ENCODE measurements around the gene TXNL1. TPM values are rescaled to one million over a fixed set of nuclear protein-coding genes. Genes with fewer than 3 reads are reported as not detected.

Gene TXNL1
- total and polyA plus RNA-seq, 2 donors (not counting 1 experiment from before 2014, with no cell fraction given), result 25.4 to 103 TPM

GRCh38 chr18:56662902-56663301 lies 24.5 kb upstream of the TXNL1 start:
- Histone ChIP-seq H4K20me1 (ENCODE audit: control insufficient read depth, extremely low read depth, insufficient read depth, low read length) (no peaks in the 10 kb centered on the region), H2AFZ (ENCODE audit: low read length) (no peak overlapping the region), H3K9ac (ENCODE audit: insufficient read depth, low read length) (no peak overlapping the region), H3K36me3 (ENCODE audit: control insufficient read depth, insufficient read depth, low read length) (no peaks in the 10 kb centered on the region), H3K9me3 (ENCODE audit: control insufficient read depth, insufficient read depth, low read depth, low read length) (no peaks in the 10 kb centered on the region), H3K27me3 (ENCODE audit: control insufficient read depth, insufficient read depth, low read length) (no peaks in the 10 kb centered on the region), H3K27ac (ENCODE audit: insufficient read depth, low read length) (no peak overlapping the region), H3K4me2 (ENCODE audit: extremely low read depth, insufficient read depth, low read length) (no peak overlapping the region), H3K4me1 (ENCODE audit: control insufficient read depth, extremely low read depth, insufficient read depth, low read length) (no peaks in the 10 kb centered on the region), H3K4me3 (replicated peaks in 1 of 4; ENCODE audit: control extremely low read depth in 1 of 4, insufficient read depth in 1 of 4, low read depth in 3 of 4, low read length in 4 of 4) (no peak overlapping the region), H3K79me2 (ENCODE audit: control insufficient read depth, insufficient read depth, low read length) (peaks cover 4% of the 10 kb centered on the region)
- no peak for TF ChIP-seq CTCF (conservative IDR thresholded peaks at IDR 0.05 in 1 of 2, IDR thresholded peaks at IDR 0.05 in 1 of 2; ENCODE audit: low read depth in 1 of 2, low read length in 2 of 2)
- TF ChIP-seq EZH2 (IDR thresholded peaks at IDR 0.05; ENCODE audit: low read length, missing control alignments), result no peak
- no peak for DNase-seq (ENCODE audit: low read depth in 2 of 2)

GRCh38 chr18:56662502-56662901 lies 24.1 kb upstream of the TXNL1 start:
- Histone ChIP-seq H3K4me3 (replicated peaks in 1 of 4; ENCODE audit: control extremely low read depth in 1 of 4, insufficient read depth in 1 of 4, low read depth in 3 of 4, low read length in 4 of 4) (no peak overlapping the region), H2AFZ (ENCODE audit: low read length) (no peak overlapping the region), H3K27me3 (ENCODE audit: control insufficient read depth, insufficient read depth, low read length) (no peaks in the 10 kb centered on the region), H4K20me1 (ENCODE audit: control insufficient read depth, extremely low read depth, insufficient read depth, low read length) (no peaks in the 10 kb centered on the region), H3K9ac (ENCODE audit: insufficient read depth, low read length) (no peak overlapping the region), H3K27ac (ENCODE audit: insufficient read depth, low read length) (no peak overlapping the region), H3K36me3 (ENCODE audit: control insufficient read depth, insufficient read depth, low read length) (no peaks in the 10 kb centered on the region), H3K79me2 (ENCODE audit: control insufficient read depth, insufficient read depth, low read length) (peaks cover 4% of the 10 kb centered on the region), H3K4me1 (ENCODE audit: control insufficient read depth, extremely low read depth, insufficient read depth, low read length) (no peaks in the 10 kb centered on the region), H3K9me3 (ENCODE audit: control insufficient read depth, insufficient read depth, low read depth, low read length) (no peaks in the 10 kb centered on the region), H3K4me2 (ENCODE audit: extremely low read depth, insufficient read depth, low read length) (no peak overlapping the region)
- no peak for TF ChIP-seq EZH2 (IDR thresholded peaks at IDR 0.05; ENCODE audit: low read length, missing control alignments)
- TF ChIP-seq CTCF (conservative IDR thresholded peaks at IDR 0.05 in 1 of 2, IDR thresholded peaks at IDR 0.05 in 1 of 2; ENCODE audit: low read depth in 1 of 2, low read length in 2 of 2), result no peak
- no peak for DNase-seq (ENCODE audit: low read depth in 2 of 2)

- peaks cover 4% of the 10 kb centered on the region for H3K79me2 ChIP-seq (ENCODE audit: control insufficient read depth, insufficient read depth, low read length)
- H2AFZ ChIP-seq (ENCODE audit: low read length), result no peak overlapping the region
These were observed 23.6 kb upstream of the TXNL1 start for GRCh38 chr18:56662063-56662408.

More at GRCh38 chr18:56662063-56662408, 23.6 kb upstream of the TXNL1 start:
- Histone ChIP-seq H3K27me3 (ENCODE audit: control insufficient read depth, insufficient read depth, low read length) (no peaks in the 10 kb centered on the region), H3K9ac (ENCODE audit: insufficient read depth, low read length) (no peak overlapping the region), H3K27ac (ENCODE audit: insufficient read depth, low read length) (no peak overlapping the region), H3K4me2 (ENCODE audit: extremely low read depth, insufficient read depth, low read length) (no peak overlapping the region), H3K4me1 (ENCODE audit: control insufficient read depth, extremely low read depth, insufficient read depth, low read length) (no peaks in the 10 kb centered on the region), H3K36me3 (ENCODE audit: control insufficient read depth, insufficient read depth, low read length) (no peaks in the 10 kb centered on the region), H3K9me3 (ENCODE audit: control insufficient read depth, insufficient read depth, low read depth, low read length) (no peaks in the 10 kb centered on the region), H3K4me3 (replicated peaks in 1 of 4; ENCODE audit: control extremely low read depth in 1 of 4, insufficient read depth in 1 of 4, low read depth in 3 of 4, low read length in 4 of 4) (no peak overlapping the region), H4K20me1 (ENCODE audit: control insufficient read depth, extremely low read depth, insufficient read depth, low read length) (no peaks in the 10 kb centered on the region)
- no peak for DNase-seq (ENCODE audit: low read depth in 2 of 2)
- no peak for TF ChIP-seq EZH2 (IDR thresholded peaks at IDR 0.05; ENCODE audit: low read length, missing control alignments)
- TF ChIP-seq CTCF (conservative IDR thresholded peaks at IDR 0.05 in 1 of 2, IDR thresholded peaks at IDR 0.05 in 1 of 2; ENCODE audit: low read depth in 1 of 2, low read length in 2 of 2), result no peak

Measured in fibroblast of lung (primary cell).